Neural progenitor cell (in vitro differentiated cells): ENCODE results near the gene AGPAT4. TPM values are rescaled to one million over a fixed set of nuclear protein-coding genes. Genes with fewer than 3 reads are reported as not detected.

Experiments used
- DNase-seq: peaks from one replicate; pipeline ENCODE4 v3.0.0-alpha.2; 2016; ENCODE audit warnings: low spot score
- H2AFZ ChIP-seq: fragments of 200-600 bp; sonication (generic); replicated peaks from 2 replicates; pipeline ENCODE4 v1.6.1; 2016; ENCODE audit warnings: antibody characterized with exemption
- H3F3A ChIP-seq: fragments of 200-600 bp; sonication (generic); 2 replicates; pipeline ENCODE4 v1.6.1; 2016; ENCODE audit warnings: antibody characterized with exemption, low read depth
- H3K27ac ChIP-seq: fragments of 200-600 bp; sonication (generic); 2 replicates; pipeline ENCODE4 v1.5.1; 2016; ENCODE audit warnings: mild to moderate bottlenecking
- H3K27me3 ChIP-seq: fragments of 200-600 bp; sonication (generic); 2 replicates; pipeline ENCODE4 v1.6.1; 2016; ENCODE audit warnings: mild to moderate bottlenecking, moderate library complexity
- H3K36me3 ChIP-seq: fragments of 200-600 bp; sonication (generic); 2 replicates; pipeline ENCODE4 v1.5.1; 2016
- H3K4me1 ChIP-seq: fragments of 200-600 bp; sonication (generic); 2 replicates; pipeline ENCODE4 v1.6.1; 2016; ENCODE audit warnings: mixed run types
- H3K4me2 ChIP-seq: fragments of 200-600 bp; sonication (generic); 2 replicates; pipeline ENCODE4 v1.6.1; 2016
- H3K4me3 ChIP-seq: fragments of 200-600 bp; sonication (generic); 2 replicates; pipeline ENCODE4 v1.5.1; 2016
- H3K79me2 ChIP-seq: fragments of 200-600 bp; sonication (generic); 2 replicates; pipeline ENCODE4 v1.6.1; 2016; ENCODE audit warnings: low read depth
- H3K9ac ChIP-seq: fragments of 200-600 bp; sonication (generic); 2 replicates; pipeline ENCODE4 v1.6.1; 2016
- H3K9me3 ChIP-seq: fragments of 200-600 bp; sonication (generic); 2 replicates; pipeline ENCODE4 v1.5.1; 2016; ENCODE audit warnings: low read depth
- H4K20me1 ChIP-seq: fragments of 200-600 bp; sonication (generic); 2 replicates; pipeline ENCODE4 v1.6.1; 2016; ENCODE audit warnings: low read depth
- H3K27ac Mint-ChIP-seq: 3 replicates; pipeline ENCODE4 v1.8.0; 2021; ENCODE audit warnings: mixed read lengths
- H3K27me3 Mint-ChIP-seq: 2 replicates; pipeline ENCODE4 v1.8.0; 2022; ENCODE audit warnings: low read depth, mild to moderate bottlenecking, inconsistent platforms, moderate library complexity, mixed read lengths; ENCODE audit not compliant: insufficient read depth
- H3K36me3 Mint-ChIP-seq: 3 replicates; pipeline ENCODE4 v1.8.0; 2021; ENCODE audit warnings: mixed read lengths
- H3K4me1 Mint-ChIP-seq: 3 replicates; pipeline ENCODE4 v1.8.0; 2021; ENCODE audit warnings: mixed read lengths
- H3K4me3 Mint-ChIP-seq: 3 replicates; pipeline ENCODE4 v1.8.0; 2021; ENCODE audit warnings: mild to moderate bottlenecking, moderate library complexity, mixed read lengths
- H3K9me3 Mint-ChIP-seq: 3 replicates; pipeline ENCODE4 v1.8.0; 2020; ENCODE audit warnings: mixed read lengths
- CTCF ChIP-seq: fragments of 200-600 bp; sonication (generic); IDR thresholded peaks from 2 replicates; pipeline ENCODE4 v1.5.1; 2017; ENCODE audit warnings: antibody characterized with exemption, mild to moderate bottlenecking
- EZH2 ChIP-seq: fragments of 200-600 bp; sonication (generic); IDR thresholded peaks from 2 replicates; pipeline ENCODE4 v1.6.1; 2017; ENCODE audit warnings: antibody characterized with exemption, mild to moderate bottlenecking, moderate library complexity
- EZH2phosphoT487 ChIP-seq: fragments of 200-600 bp; sonication (generic); IDR thresholded peaks from 2 replicates; pipeline ENCODE4 v1.6.1; 2017; ENCODE audit warnings: antibody characterized with exemption
- total RNA-seq: library from RNA; depleted of rRNA; stranded (reverse); fragments of >200 nt; gene quantifications from 2 replicates; pipeline ENCODE4 v1.2.3, GENCODE V29; 2015; ENCODE audit warnings: low replicate concordance

AGPAT4 gene
- total RNA-seq, 1 donor from 2014 or later: 30.5 TPM

DNA sequence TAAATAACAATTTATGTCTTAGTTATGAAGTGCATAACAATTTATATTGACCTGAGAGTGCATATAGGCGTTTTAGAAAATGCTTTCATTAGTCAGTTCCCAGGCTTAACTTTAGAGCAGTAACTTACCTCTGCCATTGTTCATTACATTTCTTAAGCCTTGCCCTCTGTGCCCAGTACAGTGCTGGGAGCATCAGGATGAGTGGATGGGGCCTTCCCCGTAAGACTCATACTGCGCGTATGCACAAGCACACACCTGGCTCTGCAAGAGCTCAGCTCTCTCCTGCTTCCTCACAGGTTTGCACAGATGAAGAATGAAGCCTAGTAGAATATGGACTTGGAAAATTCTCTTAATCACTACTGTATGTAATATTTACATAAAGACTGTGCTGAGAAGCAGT lies 157.3 kb downstream of the AGPAT4 start:
- Histone ChIP-seq H3K27ac (no peak overlapping the region), H3K36me3 (peaks cover 39% of the 10 kb centered on the region), H3K79me2 (no peaks in the 10 kb centered on the region), H3F3A (no peaks in the 10 kb centered on the region), H3K4me2 (no peak overlapping the region), H3K9ac (no peak overlapping the region), H2AFZ (no peak overlapping the region), H3K4me1 (peaks cover 5% of the 10 kb centered on the region), H3K27me3 (no peaks in the 10 kb centered on the region), H3K9me3 (no peaks in the 10 kb centered on the region), H4K20me1 (no peaks in the 10 kb centered on the region), H3K4me3 (no peak overlapping the region)
- no peak overlapping the region for H3K4me3 Mint-ChIP-seq
- H3K4me1 Mint-ChIP-seq: peaks cover 5% of the 10 kb centered on the region
- H3K27me3 Mint-ChIP-seq: peaks cover 3% of the 10 kb centered on the region
- DNase-seq: no peak
- TF ChIP-seq EZH2phosphoT487: no peak
- TF ChIP-seq CTCF: no peak
- no peak for TF ChIP-seq EZH2
- H3K36me3 Mint-ChIP-seq: peaks cover 80% of the 10 kb centered on the region
- H3K9me3 Mint-ChIP-seq: peaks cover 24% of the 10 kb centered on the region
- H3K27ac Mint-ChIP-seq: no peak overlapping the region

- Mint-ChIP-seq H3K9me3 (peaks cover 15% of the 10 kb centered on the region), H3K4me3 (no peak overlapping the region), H3K27ac (no peak overlapping the region), H3K36me3 (peaks cover 73% of the 10 kb centered on the region), H3K4me1 (peaks cover 5% of the 10 kb centered on the region), H3K27me3 (peaks cover 3% of the 10 kb centered on the region)
- Histone ChIP-seq H3K27ac (no peak overlapping the region), H3K79me2 (no peaks in the 10 kb centered on the region), H3F3A (no peaks in the 10 kb centered on the region), H4K20me1 (no peaks in the 10 kb centered on the region), H3K9me3 (no peaks in the 10 kb centered on the region), H3K36me3 (peaks cover 35% of the 10 kb centered on the region), H3K4me3 (no peak overlapping the region), H3K9ac (no peak overlapping the region), H2AFZ (no peak overlapping the region), H3K27me3 (no peaks in the 10 kb centered on the region), H3K4me2 (no peak overlapping the region), H3K4me1 (peaks cover 5% of the 10 kb centered on the region)
- no peak for DNase-seq
- TF ChIP-seq EZH2phosphoT487 (no peak), EZH2 (no peak), CTCF (no peak)
Measured at GRCh38 chr6:161115468-161115867, 158.4 kb downstream of the AGPAT4 start.

GRCh38 chr6:161111261-161111660 lies 162.6 kb downstream of the AGPAT4 start:
- no peak overlapping the region for H3K4me3 ChIP-seq
- Mint-ChIP-seq H3K27me3 (peaks cover 3% of the 10 kb centered on the region), H3K4me3 (no peak overlapping the region), H3K4me1 (peaks cover 5% of the 10 kb centered on the region), H3K27ac (no peak overlapping the region), H3K9me3 (no peaks in the 10 kb centered on the region), H3K36me3 (peaks cover 67% of the 10 kb centered on the region)
- H3K27me3 ChIP-seq: no peaks in the 10 kb centered on the region
- H2AFZ ChIP-seq: no peak overlapping the region
- no peak overlapping the region for H3K27ac ChIP-seq
- no peaks in the 10 kb centered on the region for H3K79me2 ChIP-seq
- H3K4me2 ChIP-seq: no peak overlapping the region
- TF ChIP-seq EZH2phosphoT487 (no peak), CTCF (no peak), EZH2 (no peak)
- H3K9me3 ChIP-seq: no peaks in the 10 kb centered on the region
- H3F3A ChIP-seq: no peaks in the 10 kb centered on the region
- peaks cover 12% of the 10 kb centered on the region for H3K36me3 ChIP-seq
- peaks cover 5% of the 10 kb centered on the region for H3K4me1 ChIP-seq
- H4K20me1 ChIP-seq: no peaks in the 10 kb centered on the region
- H3K9ac ChIP-seq: no peak overlapping the region
- DNase-seq: no peak
